GM12865 (cell line): ENCODE results near the gene LINS1.

Experiments used
- DNase-seq: peaks from one replicate; pipeline ENCODE4 v3.0.0; 2010; ENCODE audit warnings: low read depth
- H3K4me3 ChIP-seq: 2 replicates; pipeline ENCODE4 v1.5.1; 2011; ENCODE audit warnings: mild to moderate bottlenecking, low read depth, low read length, control low read depth
- CTCF ChIP-seq: IDR thresholded peaks from 2 replicates; pipeline ENCODE4 v1.5.1; 2011; ENCODE audit warnings: low read length, control low read depth, low read depth, inconsistent platforms; ENCODE audit not compliant: insufficient read depth; ENCODE audit errors: missing control alignments

LINS1 gene

GRCh38 chr15:100566850-100567628, 34.9 kb downstream of the LINS1 start:
- H3K4me3 ChIP-seq, result no peak overlapping the region
- DNase-seq, result no peak
- TF ChIP-seq CTCF, result no peak

- no peak for TF ChIP-seq CTCF
- no peak overlapping the region for H3K4me3 ChIP-seq
- no peak for DNase-seq
These were observed 36.4 kb downstream of the LINS1 start for GRCh38 chr15:100565591-100565990.

- DNase-seq, result no peak
- H3K4me3 ChIP-seq, result no peak overlapping the region
- no peak for TF ChIP-seq CTCF
These were observed 41.7 kb downstream of the LINS1 start for GRCh38 chr15:100560323-100560722.

- DNase-seq, result no peak
- H3K4me3 ChIP-seq, result no peak overlapping the region
- no peak for TF ChIP-seq CTCF
These were observed 42.7 kb downstream of the LINS1 start for GRCh38 chr15:100559330-100559729.

GRCh38 chr15:100558771-100559254, 43.2 kb downstream of the LINS1 start:
- no peak for TF ChIP-seq CTCF
- no peak overlapping the region for H3K4me3 ChIP-seq
- DNase-seq, result no peak

- TF ChIP-seq CTCF, result no peak
- H3K4me3 ChIP-seq, result no peak overlapping the region
- no peak for DNase-seq
These were observed 48.5 kb downstream of the LINS1 start for GRCh38 chr15:100553468-100553867.

GRCh38 chr15:100547961-100548360, 54.0 kb downstream of the LINS1 start:
- no peak overlapping the region for H3K4me3 ChIP-seq
- TF ChIP-seq CTCF, result no peak
- no peak for DNase-seq
